ENCODE results near the gene TBX22.
"Not testable (repeated sequence)": the region's sequence is repeated elsewhere in the genome, so short reads cannot be mapped to it uniquely, and the experiment has no call there.

Gene TBX22

GRCh38 chrX:80014141-80014940 lies at the start of gene TBX22:
TBX22 (plus strand) TSS chrX:80014753; CDS start chrX:80022270, 7,517 bp downstream.
- DNase-seq (ENCODE audit: low spot score) = no peak

GRCh38 chrX:79975605-79976004 lies 38.9 kb upstream of the TBX22 start:
- no peak for DNase-seq (ENCODE audit: low spot score)

GRCh38 chrX:80004458-80004857 lies 10.1 kb upstream of the TBX22 start:
- DNase-seq (ENCODE audit: low spot score) = no peak

GRCh38 chrX:80011522-80011921 lies 3.0 kb upstream of the TBX22 start:
- DNase-seq (ENCODE audit: low spot score) = no peak

- no peak for DNase-seq (ENCODE audit: low spot score)
These were observed 1.6 kb downstream of the TBX22 start for GRCh38 chrX:80016182-80016581.

GRCh38 chrX:80021621-80022020 lies 7.1 kb downstream of the TBX22 start:
- DNase-seq (ENCODE audit: low spot score) = no peak

- DNase-seq (ENCODE audit: low spot score) = no peak
These were observed 7.9 kb downstream of the TBX22 start for GRCh38 chrX:80022363-80023031.

- DNase-seq (ENCODE audit: low spot score) = no peak
These were observed 11.6 kb downstream of the TBX22 start for GRCh38 chrX:80026116-80026515.

GRCh38 chrX:80066156-80066555 lies 51.6 kb downstream of the TBX22 start:
- not testable (repeated sequence) for DNase-seq (ENCODE audit: low spot score)

- not testable (repeated sequence) for DNase-seq (ENCODE audit: low spot score)
These were observed 61.1 kb downstream of the TBX22 start for GRCh38 chrX:80075625-80076024.
